Spleen (tissue), 7 donors: ENCODE measurements around the gene CHRM1.

ENCODE experiments used
- POLR2A ChIP-seq, 3 donors: fragments of 450-650 bp; IDR thresholded peaks; one replicate each; pipeline ENCODE4 v1.5.1; 2017; ENCODE audit warnings: antibody characterized with exemption in 3 of 3, mild to moderate bottlenecking in 1 of 3
- TF ChIP-seq, protein P1 (sequence below), 11 experiments: fragments of 200-600 bp in 7 of 11; fragments of 450-650 bp in 4 of 11; sonication (generic) in 4 of 11; IDR thresholded peaks in 8 of 11; conservative IDR thresholded peaks in 3 of 11; 1 replicate in 7 of 11; 2 replicates in 4 of 11; pipeline versions ENCODE4 v1.4.0 to v1.8.0; 2016 to 2021; ENCODE audit warnings: antibody characterized with exemption in 11 of 11, inconsistent platforms in 4 of 11, mild to moderate bottlenecking in 1 of 11
- donor health status: DM: no; HTN: no; CAD: no; lungs with moderate emphysema.
- donor health status: DM: no; HTN: no; CAD: no.
- donor health status: DM: no; HTN: no; CAD: no.

DNA sequence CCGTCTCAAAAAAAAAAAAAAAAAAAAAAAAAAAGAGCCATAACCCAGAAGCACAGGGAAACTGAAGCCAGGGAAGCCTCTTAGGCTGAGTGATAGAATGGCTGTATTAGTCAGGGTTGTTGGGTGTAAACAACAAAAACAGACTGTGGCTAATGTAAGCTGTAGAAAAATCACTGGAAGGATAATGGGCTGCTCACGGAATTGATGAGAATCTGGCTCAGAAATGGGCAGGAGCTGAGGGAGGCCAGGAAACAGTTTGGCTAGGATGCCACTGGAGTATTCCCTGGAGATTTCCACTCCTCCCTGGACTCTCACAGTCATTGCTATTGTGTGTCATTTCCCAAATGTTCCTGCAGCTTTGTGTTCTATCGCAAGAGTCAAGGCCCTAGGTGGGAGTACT, 41.2 kb upstream of the CHRM1 start:
- no peak for TF ChIP-seq POLR2A (IDR thresholded peaks at IDR 0.05)
- TF ChIP-seq, protein P1, sequence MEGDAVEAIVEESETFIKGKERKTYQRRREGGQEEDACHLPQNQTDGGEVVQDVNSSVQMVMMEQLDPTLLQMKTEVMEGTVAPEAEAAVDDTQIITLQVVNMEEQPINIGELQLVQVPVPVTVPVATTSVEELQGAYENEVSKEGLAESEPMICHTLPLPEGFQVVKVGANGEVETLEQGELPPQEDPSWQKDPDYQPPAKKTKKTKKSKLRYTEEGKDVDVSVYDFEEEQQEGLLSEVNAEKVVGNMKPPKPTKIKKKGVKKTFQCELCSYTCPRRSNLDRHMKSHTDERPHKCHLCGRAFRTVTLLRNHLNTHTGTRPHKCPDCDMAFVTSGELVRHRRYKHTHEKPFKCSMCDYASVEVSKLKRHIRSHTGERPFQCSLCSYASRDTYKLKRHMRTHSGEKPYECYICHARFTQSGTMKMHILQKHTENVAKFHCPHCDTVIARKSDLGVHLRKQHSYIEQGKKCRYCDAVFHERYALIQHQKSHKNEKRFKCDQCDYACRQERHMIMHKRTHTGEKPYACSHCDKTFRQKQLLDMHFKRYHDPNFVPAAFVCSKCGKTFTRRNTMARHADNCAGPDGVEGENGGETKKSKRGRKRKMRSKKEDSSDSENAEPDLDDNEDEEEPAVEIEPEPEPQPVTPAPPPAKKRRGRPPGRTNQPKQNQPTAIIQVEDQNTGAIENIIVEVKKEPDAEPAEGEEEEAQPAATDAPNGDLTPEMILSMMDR (IDR thresholded peaks at IDR 0.05 in 8 of 11, conservative IDR thresholded peaks at IDR 0.05 in 3 of 11) = no peak
